IMR-90 (cell line): ENCODE results near the gene DDC. TPM values are rescaled to one million over a fixed set of nuclear protein-coding genes. Genes with fewer than 3 reads are reported as not detected.

ENCODE experiments used
- ATAC-seq: fragments of 200-7000 bp; cut with Tn5 transposase; 2 replicates; pipeline ENCODE4 v1.9.1; 2020; ENCODE audit warnings: low read depth, mild to moderate bottlenecking, moderate library complexity
- BruUV-seq: library from RNA; stranded (reverse); fragments of 400-500 nt; replicated peaks from 2 replicates; lab custom pipeline; 2021; lab: Mats Ljungman, UMichigan
- CTCF ChIA-PET: fragments of 300-600 bp; formaldehyde crosslinking; extraction: SDS; loops from one replicate; lab custom pipeline; 2021; ENCODE audit warnings: antibody characterized with exemption; lab: Yijun Ruan, JAX
- POLR2A ChIA-PET: fragments of 300-600 bp; sonication (Branson Sonifier 250); formaldehyde crosslinking; loops from one replicate; lab custom pipeline; 2022; ENCODE audit warnings: antibody characterized with exemption; ENCODE audit not compliant: unreplicated experiment; lab: Charles Lee
- DNase-seq: peaks from one replicate; pipeline ENCODE4 v3.0.0; 2013
- H2AFZ ChIP-seq: replicated peaks from 2 replicates; pipeline ENCODE3; 2013; ENCODE audit warnings: low read length, mild to moderate bottlenecking; ENCODE audit not compliant: poor library complexity
- H2AK5ac ChIP-seq: 2 replicates; pipeline ENCODE4 v1.6.1; 2013; ENCODE audit warnings: low read depth, low read length, inconsistent platforms
- H2AK9ac ChIP-seq: replicated peaks from 2 replicates; pipeline ENCODE3; 2013; ENCODE audit warnings: mild to moderate bottlenecking, low read depth, low read length, moderate library complexity; ENCODE audit not compliant: poor library complexity
- H2BK120ac ChIP-seq: 2 replicates; pipeline ENCODE4 v1.6.1; 2013; ENCODE audit warnings: low read depth, low read length, inconsistent platforms
- H2BK15ac ChIP-seq: 3 replicates; pipeline ENCODE4 v1.6.1; 2013; ENCODE audit warnings: low read depth, low read length, inconsistent platforms
- H2BK20ac ChIP-seq: 2 replicates; pipeline ENCODE4 v1.6.1; 2013; ENCODE audit warnings: low read depth, mild to moderate bottlenecking, inconsistent platforms, low read length, moderate library complexity
- H2BK5ac ChIP-seq: 2 replicates; pipeline ENCODE4 v1.6.1; 2013; ENCODE audit warnings: mild to moderate bottlenecking, low read depth, low read length, inconsistent platforms; ENCODE audit not compliant: poor library complexity, severe bottlenecking
- H3K14ac ChIP-seq: replicated peaks from 2 replicates; pipeline ENCODE4 v1.6.1; 2013; ENCODE audit warnings: low read depth, low read length, inconsistent platforms
- H3K18ac ChIP-seq: 2 replicates; pipeline ENCODE4 v1.6.1; 2013; ENCODE audit warnings: low read depth, low read length, control low read depth
- H3K23ac ChIP-seq: 2 replicates; pipeline ENCODE4 v1.6.1; 2013; ENCODE audit warnings: low read depth, low read length, inconsistent platforms
- H3K27ac ChIP-seq: 2 replicates; pipeline ENCODE4 v1.5.1; 2013; ENCODE audit warnings: mild to moderate bottlenecking, control low read depth, low read length; ENCODE audit not compliant: insufficient read depth
- H3K27me3 ChIP-seq: 2 replicates; pipeline ENCODE4 v1.6.1; 2013; ENCODE audit warnings: low read length; ENCODE audit not compliant: control insufficient read depth, insufficient read depth
- H3K36me3 ChIP-seq: 2 replicates; pipeline ENCODE4 v1.6.1; 2013; ENCODE audit warnings: low read length, mixed read lengths; ENCODE audit not compliant: control insufficient read depth, insufficient read depth
- H3K4ac ChIP-seq: 2 replicates; pipeline ENCODE4 v1.6.1; 2013; ENCODE audit warnings: low read depth, low read length, inconsistent platforms
- H3K4me1 ChIP-seq: 2 replicates; pipeline ENCODE4 v1.6.1; 2013; ENCODE audit warnings: low read length, mixed read lengths; ENCODE audit not compliant: control insufficient read depth, insufficient read depth
- H3K4me2 ChIP-seq: 2 replicates; pipeline ENCODE4 v1.6.1; 2013; ENCODE audit warnings: low read depth, mild to moderate bottlenecking, control low read depth, low read length, moderate library complexity
- H3K4me3 ChIP-seq: 2 replicates; pipeline ENCODE4 v1.5.1; 2013; ENCODE audit warnings: low read depth, mild to moderate bottlenecking, control low read depth, low read length, moderate library complexity; ENCODE audit not compliant: insufficient read depth
- H3K56ac ChIP-seq: 2 replicates; pipeline ENCODE4 v1.6.1; 2013; ENCODE audit warnings: low read length, inconsistent platforms; ENCODE audit not compliant: insufficient read depth; ENCODE audit errors: extremely low read depth
- H3K79me1 ChIP-seq, 2 experiments: 2 replicates each; pipeline ENCODE4 v1.6.1; 2013; ENCODE audit warnings: low read length in 2 of 2, inconsistent platforms in 1 of 2, low read depth in 1 of 2
- H3K9ac ChIP-seq: 2 replicates; pipeline ENCODE4 v1.6.1; 2013; ENCODE audit warnings: low read depth, low read length, control low read depth
- H3K9me1 ChIP-seq: 2 replicates; pipeline ENCODE4 v1.6.1; 2013; ENCODE audit warnings: low read length, inconsistent platforms; ENCODE audit not compliant: insufficient read depth
- H3K9me3 ChIP-seq: 2 replicates; pipeline ENCODE4 v1.6.1; 2013; ENCODE audit warnings: low read length; ENCODE audit not compliant: control insufficient read depth, insufficient read depth
- H4K20me1 ChIP-seq: 2 replicates; pipeline ENCODE4 v1.6.1; 2013; ENCODE audit warnings: low read length, inconsistent platforms; ENCODE audit not compliant: insufficient read depth
- H4K5ac ChIP-seq: 2 replicates; pipeline ENCODE4 v1.6.1; 2013; ENCODE audit warnings: mild to moderate bottlenecking, low read depth, low read length, control low read depth
- H4K8ac ChIP-seq, 2 experiments: 2 replicates each; pipeline ENCODE4 v1.6.1; 2013; ENCODE audit warnings: low read depth in 2 of 2, low read length in 2 of 2, control low read depth in 1 of 2, inconsistent platforms in 1 of 2
- H4K91ac ChIP-seq: 2 replicates; pipeline ENCODE4 v1.6.1; 2013; ENCODE audit warnings: low read depth, low read length, inconsistent platforms; ENCODE audit not compliant: insufficient read depth
- CHD1 ChIP-seq: IDR thresholded peaks from 2 replicates; pipeline ENCODE4 v1.6.1; 2012; ENCODE audit warnings: low read depth, low read length, improper control_type of control experiment
- FOS ChIP-seq: fragments of 150-350 bp; IDR thresholded peaks from 2 replicates; pipeline ENCODE4 v1.6.1; 2016; ENCODE audit warnings: low read depth, low read length
- MXI1 ChIP-seq: IDR thresholded peaks from 2 replicates; pipeline ENCODE4 v1.6.1; 2012; ENCODE audit warnings: low read depth, mild to moderate bottlenecking, low read length, moderate library complexity, borderline replicate concordance
- NFE2L2 ChIP-seq: fragments of 150-350 bp; IDR thresholded peaks from 2 replicates; pipeline ENCODE4 v1.6.1; 2016; ENCODE audit warnings: low read depth, mild to moderate bottlenecking, low read length
- RAD21 ChIP-seq: IDR thresholded peaks from 2 replicates; pipeline ENCODE4 v1.6.1; 2012; ENCODE audit warnings: low read length, improper control_type of control experiment
- SMC3 ChIP-seq: fragments of 150-350 bp; IDR thresholded peaks from 2 replicates; pipeline ENCODE4 v1.6.1; 2016; ENCODE audit warnings: low read depth, mild to moderate bottlenecking, antibody characterized with exemption, low read length, moderate library complexity
- WGBS, 2 experiments: methylation state at CpG; one replicate each; pipeline versions ENCODE4 v1.1.5 to v1.1.7; 2013; ENCODE audit warnings: missing lambda C conversion rate in 2 of 2; ENCODE audit not compliant: insufficient read length in 1 of 2; ENCODE audit errors: extremely low coverage in 2 of 2; 5-methylcytosine and 5-hydroxymethylcytosine counted together
- dilution Hi-C: fragments of 300-500 bp; cut with HindIII; formaldehyde crosslinking; loops from one replicate; pipeline ENCODE4 v1.14.3; 2018; ENCODE audit warnings: low sequenced_read_pairs; ENCODE audit not compliant: unreplicated experiment
- in situ Hi-C: fragments of 300-500 bp; cut with MboI; formaldehyde crosslinking; loops from 3 replicates; pipeline ENCODE4 v1.14.3; 2019; ENCODE audit warnings: low sequenced_read_pairs, inconsistent platforms, mixed read lengths
- intact Hi-C: fragments of 100-400 bp; cut with micrococcal nuclease; formaldehyde crosslinking; loops from 2 replicates; pipeline ENCODE4 v1.10.0; 2022
- polyA plus RNA-seq, 3 experiments: library from polyadenylated mRNA; depleted of rRNA; stranded (reverse); fragments of >200 nt; gene quantifications; 2 replicates each; pipeline ENCODE4 v1.2.3, GENCODE V29; 2012; ENCODE audit warnings: low replicate concordance in 1 of 3
- total RNA-seq: library from RNA; depleted of rRNA; stranded (reverse); fragments of >200 nt; gene quantifications from 2 replicates; pipeline ENCODE4 v1.2.3, GENCODE V29; 2012

DDC gene
- total and polyA plus RNA-seq, 2 of the 4 experiments (the other 2 are of a cell fraction), result not detected

DNA sequence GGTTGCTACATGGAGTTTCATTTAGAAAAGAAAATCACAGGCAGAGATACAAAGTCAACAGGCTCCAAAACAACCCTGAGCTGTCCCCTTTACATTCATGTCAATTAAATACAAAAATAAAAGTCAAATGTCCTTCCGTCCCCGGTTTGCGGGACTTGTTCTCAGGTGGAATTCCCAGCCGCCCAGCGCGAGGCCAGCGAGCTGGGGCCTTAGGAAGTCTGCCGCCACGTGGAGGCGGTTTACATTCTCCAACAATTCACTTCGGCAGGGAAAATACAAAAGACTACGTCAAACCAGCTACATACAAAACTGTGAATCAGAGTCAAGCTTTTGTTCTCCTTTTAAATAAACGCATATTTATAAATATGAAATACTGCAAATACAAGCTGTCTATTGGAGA is 25.3 kb upstream of the DDC start:
- H3K36me3 ChIP-seq, result peaks cover 15% of the 10 kb centered on the region
- intact Hi-C loops, result no loop called here
- CTCF ChIA-PET, result interaction anchor here (0.7 kb wide), 1 partner anchor 551 kb away, joined by 9 read pairs; no protein-coding TSS in a partner anchor

More for the DNA sequence above, 25.3 kb upstream of the DDC start:
- Histone ChIP-seq H4K8ac (no peak overlapping the region), H3K18ac (no peak overlapping the region), H3K27ac (no peak overlapping the region), H4K20me1 (no peaks in the 10 kb centered on the region; the same call in 1 of the 2 replicates), H2BK20ac (no peak overlapping the region), H3K4ac (no peak overlapping the region), H3K14ac (no peak overlapping the region), H3K4me1 (no peaks in the 10 kb centered on the region), H3K56ac (no peak overlapping the region), H2BK120ac (no peak overlapping the region), H2BK5ac (no peak overlapping the region), H3K79me1 (no peaks in the 10 kb centered on the region), H2AK9ac (no peak overlapping the region), H3K23ac (no peak overlapping the region), H3K9me3 (no peaks in the 10 kb centered on the region), H3K9me1 (peaks cover 2% of the 10 kb centered on the region; the same call in 1 of the 2 replicates), H2AFZ (no peak overlapping the region), H3K4me3 (no peak overlapping the region), H4K5ac (no peak overlapping the region), H2AK5ac (no peak overlapping the region), H2BK15ac (no peak overlapping the region), H3K27me3 (no peaks in the 10 kb centered on the region), H3K9ac (no peak overlapping the region), H3K4me2 (no peak overlapping the region), H4K91ac (no peak overlapping the region)
- ATAC-seq (no peak), DNase-seq (no peak)
- dilution Hi-C loops (no loop called here), in situ Hi-C loops (no loop called here)
- POLR2A ChIA-PET, result interaction anchor here (0.6 kb wide), 1 partner anchor 60 kb away, joined by 3 read pairs; no protein-coding TSS in a partner anchor
- TF ChIP-seq SMC3 (no peak), FOS (no peak), NFE2L2 (no peak), CHD1 (no peak), MXI1 (no peak), RAD21 (no peak)
- BruUV-seq, result TSS peak; percentile 62
- 97% methylated on average over 8 of the region's 13 CpGs; no CpG with 5 or more reads in 1 of the 2 experiments for WGBS, 2 experiments
